GM19240 (cell line): ENCODE results near the gene MTREX.

Experiments
- DNase-seq: peaks from one replicate; pipeline ENCODE4 v3.0.0; 2011; ENCODE audit warnings: low spot score; ENCODE audit not compliant: insufficient read length

Gene MTREX

DNA sequence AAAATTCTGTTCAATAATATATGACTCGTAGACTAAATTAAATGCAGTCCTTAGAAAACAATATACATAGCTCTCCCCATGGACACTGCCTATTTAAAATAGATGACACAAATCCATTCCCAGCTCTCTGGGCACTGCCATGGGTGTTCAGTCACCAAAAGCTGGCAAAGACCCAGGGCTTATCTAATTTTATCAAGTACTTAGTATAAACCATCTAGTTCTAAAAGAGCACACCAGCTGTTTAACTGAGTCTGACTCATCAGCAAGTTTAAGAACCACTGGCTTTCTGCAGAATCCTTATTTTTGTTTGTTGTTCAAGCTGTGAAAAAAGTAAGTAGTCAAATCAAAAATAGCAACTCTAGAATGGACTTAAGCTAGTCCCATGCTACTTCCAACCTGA lies 119.4 kb downstream of the MTREX start:
- no peak for DNase-seq

- DNase-seq: no peak
Observed at GRCh38 chr5:55429221-55429612, 121.4 kb downstream of the MTREX start.

DNA sequence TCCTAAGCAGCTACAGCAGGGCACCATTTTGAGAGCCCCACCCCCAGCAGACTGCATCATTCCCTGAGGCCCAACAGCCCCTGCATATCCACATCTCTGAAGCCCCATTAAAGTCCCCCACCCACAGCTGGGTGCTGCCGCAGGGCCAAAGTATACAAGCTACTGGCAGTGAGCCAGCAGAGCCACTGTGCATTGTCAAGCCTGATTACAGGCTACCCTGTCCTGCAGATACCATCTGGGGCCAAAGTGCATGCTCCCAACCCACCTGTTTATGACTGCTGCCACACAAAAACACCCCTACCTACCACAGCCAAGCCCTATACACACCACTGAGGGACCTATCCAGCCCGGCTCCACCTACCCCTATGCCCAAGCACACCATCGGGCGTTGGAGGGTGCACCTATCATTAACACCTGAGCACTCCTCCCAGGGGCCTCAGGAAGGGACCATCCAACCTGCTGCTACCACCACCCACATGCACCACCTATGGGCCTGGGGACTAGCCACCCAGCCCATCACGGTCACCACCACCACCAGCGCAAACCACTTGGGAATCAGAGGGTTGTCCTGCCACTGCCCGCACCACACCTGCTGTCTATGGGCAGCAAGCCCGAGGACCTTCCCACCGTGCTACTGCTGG lies 121.9 kb downstream of the MTREX start:
- no peak for DNase-seq

DNA sequence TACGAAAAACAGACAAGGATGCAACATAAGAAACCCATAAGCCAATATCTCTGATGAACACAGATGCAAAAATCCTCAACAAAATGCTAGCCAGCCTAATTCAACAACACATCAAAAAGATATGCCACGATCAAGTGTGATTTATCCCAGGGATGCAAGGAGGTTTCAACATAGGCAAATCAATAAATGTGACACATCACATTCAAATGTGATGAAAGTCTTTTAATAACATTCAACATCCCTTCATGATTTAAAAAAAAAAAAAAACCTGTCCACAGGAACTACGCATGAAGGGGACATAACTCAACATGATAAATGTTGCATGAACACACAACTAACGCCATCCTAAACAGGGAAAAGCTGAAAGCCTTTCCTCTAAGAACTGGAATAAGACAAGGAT lies 124.8 kb downstream of the MTREX start:
- DNase-seq: no peak

DNA sequence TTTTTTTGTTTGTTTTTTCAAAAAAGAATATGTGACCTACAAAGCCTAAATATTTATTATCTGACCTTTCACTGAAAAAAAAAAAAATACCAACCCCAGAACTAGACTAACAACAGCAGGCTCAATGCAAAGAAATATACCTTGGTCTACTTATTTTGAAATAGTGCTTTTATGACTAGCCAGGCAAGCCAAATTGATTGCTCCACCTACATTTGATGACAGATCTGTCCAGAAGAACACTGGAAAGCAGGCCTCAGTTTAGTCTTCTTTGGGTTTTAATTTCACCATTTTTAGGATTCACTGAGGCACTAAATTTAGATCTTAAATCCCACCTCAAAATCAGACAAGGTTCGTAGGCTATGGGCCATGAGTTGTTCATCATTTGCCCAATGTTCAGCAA lies 129.7 kb downstream of the MTREX start:
- no peak for DNase-seq

DNA sequence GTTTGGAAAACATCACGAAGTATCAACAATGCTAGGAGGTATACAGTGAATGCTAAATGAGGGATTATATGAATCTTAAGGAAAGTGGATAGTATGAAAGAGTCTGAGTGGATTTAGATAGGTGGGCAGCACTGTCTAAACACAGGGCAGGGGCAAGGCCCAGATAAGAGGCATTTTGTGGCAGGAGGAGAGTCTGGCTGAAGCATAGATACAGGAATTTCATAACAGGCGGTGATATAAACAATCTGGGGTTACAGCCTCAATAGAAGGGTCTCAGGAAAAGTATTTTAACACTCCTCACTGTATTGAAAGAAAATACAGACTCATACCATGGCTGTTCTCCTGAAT lies 130.0 kb downstream of the MTREX start:
- no peak for DNase-seq

GRCh38 chr5:55438998-55439397 lies 131.2 kb downstream of the MTREX start:
- no peak for DNase-seq

GRCh38 chr5:55440188-55440646 lies 132.4 kb downstream of the MTREX start:
- no peak for DNase-seq

- no peak for DNase-seq
Observed at GRCh38 chr5:55441107-55441771, 133.4 kb downstream of the MTREX start.

DNA sequence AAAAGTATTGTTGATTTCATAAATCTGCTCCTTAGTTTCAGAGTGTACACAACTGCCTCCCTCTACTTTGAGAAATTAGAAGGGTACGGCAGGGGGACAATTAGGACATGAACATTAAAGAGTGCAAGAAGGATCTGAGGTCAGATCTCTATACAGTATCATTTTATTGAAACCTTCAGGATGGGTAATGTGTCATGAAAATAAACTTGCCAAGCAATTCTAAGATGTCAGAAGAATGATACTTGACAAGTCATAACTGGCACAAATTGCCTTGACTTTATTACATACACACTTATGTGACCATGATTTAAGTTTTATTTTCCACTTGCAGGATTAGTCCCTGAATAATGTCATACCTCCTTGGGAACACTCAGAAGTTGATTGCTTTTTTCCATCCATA lies 134.2 kb downstream of the MTREX start:
- DNase-seq: no peak

DNA sequence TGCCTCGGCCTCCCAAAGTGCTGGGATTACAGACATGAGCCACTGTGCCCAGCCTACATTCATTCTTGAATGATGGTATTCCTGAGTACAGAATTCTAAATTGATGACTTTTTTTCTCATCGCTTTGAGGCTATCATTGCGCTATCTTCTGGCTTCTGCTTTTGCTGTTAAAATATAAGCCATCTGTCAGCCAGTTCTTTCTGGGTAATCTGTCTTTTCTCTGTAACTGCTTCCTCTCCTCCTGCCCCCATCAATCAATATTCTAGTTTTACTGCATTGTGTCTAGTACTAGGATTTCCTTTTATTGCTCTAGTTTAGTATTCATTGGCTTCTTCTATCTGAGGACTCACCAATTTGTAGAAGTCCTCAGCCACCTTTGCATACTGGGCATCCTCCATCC lies 138.0 kb downstream of the MTREX start:
- no peak for DNase-seq

DNA sequence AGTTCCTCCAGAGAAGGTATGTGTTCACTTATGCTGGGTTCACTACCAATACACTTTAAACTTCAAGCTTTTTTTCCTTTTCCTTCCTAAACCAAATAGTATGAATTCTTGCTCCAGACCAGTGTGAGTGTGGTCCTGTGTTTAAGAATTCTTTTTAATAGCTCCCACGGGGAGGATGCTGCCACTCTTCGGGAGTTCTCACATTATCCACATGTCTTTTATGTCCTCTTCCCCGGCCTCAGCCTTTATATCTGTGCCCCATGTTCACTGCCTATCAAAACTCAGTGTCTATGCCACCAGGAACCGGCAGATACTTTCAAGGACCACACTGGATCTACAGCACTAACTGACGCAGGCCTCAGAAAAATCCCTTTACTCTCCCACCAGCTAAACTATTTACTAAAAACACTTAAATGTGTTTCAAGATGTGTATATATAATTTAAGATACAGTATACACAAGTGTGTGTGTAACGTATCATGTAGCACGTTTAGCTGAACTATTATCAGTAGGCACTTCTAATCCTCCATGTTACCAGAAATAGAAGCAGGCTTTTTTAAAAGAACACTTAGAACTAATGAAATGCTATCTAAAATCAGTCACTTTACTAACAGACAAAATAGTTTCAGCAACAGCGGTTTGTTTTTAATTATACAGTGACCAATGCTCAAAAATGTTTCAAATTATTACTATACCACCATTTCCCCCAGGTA lies 139.0 kb downstream of the MTREX start:
- no peak for DNase-seq

DNA sequence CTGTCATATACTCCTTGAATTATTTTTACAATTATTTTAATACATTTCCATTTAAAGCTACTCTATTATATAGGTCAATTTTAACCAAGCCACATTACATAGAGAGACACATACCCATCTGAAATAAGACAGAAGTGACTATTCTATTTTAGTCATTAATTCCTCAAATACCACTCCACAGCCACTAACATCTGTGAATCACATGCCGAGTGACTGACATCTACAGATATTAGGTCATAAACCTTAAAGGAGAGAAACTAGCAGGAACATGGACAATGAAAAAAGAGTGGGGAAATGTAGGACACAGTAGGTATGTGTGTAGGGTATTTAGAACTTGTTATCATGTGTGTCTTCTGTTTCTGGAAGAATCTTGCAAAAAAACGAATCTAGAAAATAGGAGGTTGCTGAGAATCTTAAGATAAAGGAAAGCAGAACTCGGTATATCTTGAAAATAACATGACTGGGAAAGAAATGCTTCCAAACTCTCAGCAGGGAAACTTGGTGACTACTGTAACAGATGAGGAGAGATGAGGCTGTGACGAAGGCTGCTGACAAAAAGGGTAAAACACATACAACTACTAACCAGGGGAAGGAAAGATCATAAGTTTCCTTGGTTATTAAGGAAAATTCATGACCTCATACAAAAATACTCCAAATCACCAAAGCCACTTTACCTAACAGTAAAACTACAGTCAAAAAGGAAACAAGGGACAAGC lies 142.4 kb downstream of the MTREX start:
- DNase-seq: no peak

- no peak for DNase-seq
Observed at GRCh38 chr5:55451976-55452375, 144.2 kb downstream of the MTREX start.

DNA sequence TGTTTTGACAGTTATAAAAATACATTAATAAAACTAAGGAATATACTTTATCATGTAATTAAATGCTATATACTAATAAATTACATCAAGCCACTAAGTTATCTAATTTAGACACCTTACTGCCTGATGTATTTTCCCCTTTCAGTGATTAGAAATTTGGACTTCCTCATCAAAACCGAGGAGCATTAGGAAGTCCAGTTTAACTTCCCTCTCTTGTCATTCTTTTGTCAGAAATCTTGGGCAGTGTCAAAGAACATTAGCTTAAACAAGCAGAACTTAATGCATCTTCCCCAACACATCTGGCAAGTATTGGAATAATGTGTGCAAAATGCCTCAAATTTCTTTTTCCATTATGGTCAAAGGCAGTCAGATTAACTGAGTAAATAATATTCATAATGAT lies 145.4 kb downstream of the MTREX start:
- DNase-seq: no peak

DNA sequence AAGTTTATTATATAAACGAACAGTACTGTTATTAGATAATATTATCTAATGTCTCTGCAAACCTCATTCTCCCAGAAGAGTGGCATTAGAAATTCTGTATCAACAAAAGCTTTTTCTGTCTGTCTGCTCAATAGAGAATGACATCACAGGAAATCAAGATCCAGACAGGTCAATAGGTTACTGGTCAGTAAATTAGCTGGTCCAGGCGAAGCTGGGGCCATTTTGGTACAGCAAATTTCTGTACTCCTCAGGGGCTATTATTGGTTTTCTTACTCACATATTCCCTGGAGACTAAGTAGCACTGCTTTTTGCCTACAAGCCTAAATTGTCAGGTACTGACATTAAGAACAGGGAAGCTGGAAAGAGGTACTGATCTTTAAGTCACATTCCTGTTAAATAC lies 146.5 kb downstream of the MTREX start:
- no peak for DNase-seq

DNA sequence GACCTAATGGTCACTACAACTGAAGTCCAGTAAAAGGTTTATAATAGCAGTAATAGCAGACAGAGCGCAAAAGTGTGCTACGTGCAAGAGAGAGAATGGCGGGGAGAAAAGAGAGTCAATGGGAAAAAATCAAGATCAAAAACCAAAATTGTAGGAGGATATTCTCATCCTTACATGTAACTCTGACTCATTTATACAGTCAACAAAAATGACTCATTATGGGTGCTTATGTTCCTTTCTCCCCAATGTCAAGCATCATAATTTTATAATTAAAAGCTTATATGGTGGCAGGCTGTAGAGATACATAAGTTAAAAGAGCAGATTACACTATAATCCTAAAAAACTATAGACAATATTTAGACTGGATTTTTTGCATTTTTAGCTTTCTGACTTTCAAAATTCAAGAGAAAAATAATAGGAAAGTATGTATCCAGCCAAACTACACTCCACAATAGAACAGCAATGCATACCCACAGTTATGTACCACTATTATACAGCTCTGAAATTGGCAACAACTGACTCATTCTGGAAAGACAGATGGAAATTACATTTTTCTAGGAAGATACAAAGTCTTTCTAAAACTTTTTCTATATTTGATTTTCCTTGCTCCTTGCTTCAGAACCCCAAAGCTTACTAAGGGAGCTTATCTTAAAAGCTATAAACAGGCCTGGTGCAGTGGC lies 148.6 kb downstream of the MTREX start:
- no peak for DNase-seq

GRCh38 chr5:55459572-55459971 lies 151.8 kb downstream of the MTREX start:
- DNase-seq: no peak

GRCh38 chr5:55463613-55464012 lies 155.8 kb downstream of the MTREX start:
- DNase-seq: no peak

DNA sequence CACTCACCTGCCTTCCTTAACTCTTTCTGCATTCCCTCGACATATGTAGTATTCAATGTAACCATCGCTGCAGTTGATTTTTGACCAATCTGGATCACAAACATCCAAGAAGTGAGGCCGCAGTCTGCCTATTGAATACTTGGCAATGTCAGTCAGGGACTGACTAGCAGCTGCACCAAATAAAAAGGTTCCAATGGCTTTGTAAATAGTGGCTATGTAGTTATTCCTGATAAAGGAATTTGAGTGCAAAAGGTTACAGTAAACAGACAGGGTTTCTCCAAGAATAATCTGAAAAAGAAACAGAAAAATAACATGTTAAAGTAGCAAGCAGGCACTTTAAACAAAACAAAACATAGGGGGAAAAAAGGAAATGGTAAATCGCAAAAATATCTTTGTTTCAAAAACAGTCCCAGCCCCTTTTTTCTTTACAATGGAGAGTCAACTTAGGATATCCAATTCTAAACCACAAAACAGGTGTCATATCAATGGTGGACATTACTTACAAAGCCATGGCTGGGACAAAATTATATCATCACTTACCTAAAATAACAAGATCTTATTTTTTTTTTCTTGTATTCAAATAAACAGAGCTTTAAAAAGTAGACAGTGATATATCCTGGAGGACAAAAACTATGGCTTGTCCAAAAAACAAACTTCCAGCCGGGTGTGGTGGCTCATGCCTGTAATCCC lies 160.2 kb downstream of the MTREX start:
- DNase-seq: no peak

- DNase-seq: no peak
Observed at GRCh38 chr5:55469839-55470238, 162.1 kb downstream of the MTREX start.
